Testis (tissue), 2 donors: ENCODE measurements around the gene TTC7B.

Experiments used
- CTCF ChIP-seq, 3 experiments: fragments of 450-650 bp in 2 of 3; fragments of 200-600 bp in 1 of 3; sonication (generic) in 1 of 3; IDR thresholded peaks; one replicate each; pipeline ENCODE4 v1.5.1; 2016 to 2019; ENCODE audit warnings: antibody characterized with exemption in 3 of 3, mild to moderate bottlenecking in 2 of 3, moderate library complexity in 1 of 3
- POLR2A ChIP-seq: fragments of 450-650 bp; IDR thresholded peaks from one replicate; pipeline ENCODE4 v1.6.1; 2017; ENCODE audit warnings: antibody characterized with exemption, mild to moderate bottlenecking, moderate library complexity

- TF ChIP-seq CTCF (IDR thresholded peaks at IDR 0.05) (no peak), POLR2A (no peak)
Observed at GRCh38 chr14:90839024-90839888, 23.0 kb upstream of the TTC7B start.
